GM21515 (cell line): ENCODE results near the gene UBR4.

Experiments used
- ATAC-seq: cut with Tn5 transposase; IDR thresholded peaks from one replicate; pipeline ENCODE4 v1.9.1; 2021; ENCODE audit not compliant: unreplicated experiment

The UBR4 gene

GRCh38 chr1:19038732-19039131 lies 171.3 kb downstream of the UBR4 start:
- ATAC-seq = no peak

- no peak for ATAC-seq
Measured at GRCh38 chr1:19038096-19038495, 172.0 kb downstream of the UBR4 start.

- ATAC-seq = no peak
Measured at GRCh38 chr1:19037659-19038058, 172.4 kb downstream of the UBR4 start.

GRCh38 chr1:19036813-19037605 lies 173.1 kb downstream of the UBR4 start:
- ATAC-seq = no peak

- no peak for ATAC-seq
Measured at GRCh38 chr1:19036041-19036812, 173.8 kb downstream of the UBR4 start.

- ATAC-seq = no peak
Measured at GRCh38 chr1:19035377-19036040, 174.6 kb downstream of the UBR4 start.

GRCh38 chr1:19034721-19035120 lies 175.3 kb downstream of the UBR4 start:
- no peak for ATAC-seq

GRCh38 chr1:19033926-19034680 lies 176.0 kb downstream of the UBR4 start:
- no peak for ATAC-seq

- no peak for ATAC-seq
Measured at GRCh38 chr1:19033515-19033839, 176.6 kb downstream of the UBR4 start.

- ATAC-seq = no peak
Measured at GRCh38 chr1:19032701-19033514, 177.2 kb downstream of the UBR4 start.

- ATAC-seq = no peak
Measured at GRCh38 chr1:19032413-19032695, 177.7 kb downstream of the UBR4 start.

- ATAC-seq = no peak
Measured at GRCh38 chr1:19029191-19030085, 180.6 kb downstream of the UBR4 start.

GRCh38 chr1:19028546-19029129 lies 181.4 kb downstream of the UBR4 start:
- no peak for ATAC-seq

GRCh38 chr1:19028110-19028509 lies 182.0 kb downstream of the UBR4 start:
- ATAC-seq = no peak
